Eye (tissue), 1 donor: ENCODE results near the gene WDR93.

ENCODE experiments used
- DNase-seq: peaks from one replicate; pipeline ENCODE4 v3.0.0-alpha.2; 2015

WDR93 gene

GRCh38 chr15:89662893-89663626, 27.6 kb upstream of the WDR93 start:
- DNase-seq, result peak; percentile 15

GRCh38 chr15:89664441-89665350, 25.9 kb upstream of the WDR93 start:
- DNase-seq, result no peak

- peak; percentile 78 for DNase-seq
These were observed 25.0 kb upstream of the WDR93 start for GRCh38 chr15:89665449-89666181.

- no peak for DNase-seq
These were observed 24.3 kb upstream of the WDR93 start for GRCh38 chr15:89666184-89666857.

GRCh38 chr15:89666858-89667705, 23.5 kb upstream of the WDR93 start:
- DNase-seq, result no peak

- DNase-seq, result no peak
These were observed 23.0 kb upstream of the WDR93 start for GRCh38 chr15:89667706-89667960.

GRCh38 chr15:89668171-89668570, 22.4 kb upstream of the WDR93 start:
- DNase-seq, result no peak

- DNase-seq, result no peak
These were observed 21.2 kb upstream of the WDR93 start for GRCh38 chr15:89669309-89669865.

- DNase-seq, result no peak
These were observed 20.7 kb upstream of the WDR93 start for GRCh38 chr15:89669941-89670340.

GRCh38 chr15:89670971-89671560, 19.5 kb upstream of the WDR93 start:
- no peak for DNase-seq

- no peak for DNase-seq
These were observed 18.9 kb upstream of the WDR93 start for GRCh38 chr15:89671687-89672086.

- no peak for DNase-seq
These were observed 18.1 kb upstream of the WDR93 start for GRCh38 chr15:89672221-89673164.

GRCh38 chr15:89673165-89673512, 17.5 kb upstream of the WDR93 start:
- DNase-seq, result peak; percentile 64

- DNase-seq, result no peak
These were observed 16.1 kb upstream of the WDR93 start for GRCh38 chr15:89674526-89674925.

GRCh38 chr15:89675606-89676005, 15.0 kb upstream of the WDR93 start:
- DNase-seq, result no peak

- no peak for DNase-seq
These were observed 13.2 kb upstream of the WDR93 start for GRCh38 chr15:89677381-89677780.

GRCh38 chr15:89679212-89679611, 11.4 kb upstream of the WDR93 start, which contains the start of gene PLIN1:
PLIN1 (minus strand) TSS chr15:89679367; CDS start chr15:89677489, 1,878 bp downstream.
- DNase-seq, result peak; percentile 43

- DNase-seq, result no peak
These were observed 10.2 kb upstream of the WDR93 start for GRCh38 chr15:89680282-89680873.

GRCh38 chr15:89681146-89681545, 9.5 kb upstream of the WDR93 start:
- no peak for DNase-seq

- DNase-seq, result no peak
These were observed 4.6 kb upstream of the WDR93 start for GRCh38 chr15:89685995-89686394.
